ENCODE results near the gene SPEG.

The SPEG gene

DNA sequence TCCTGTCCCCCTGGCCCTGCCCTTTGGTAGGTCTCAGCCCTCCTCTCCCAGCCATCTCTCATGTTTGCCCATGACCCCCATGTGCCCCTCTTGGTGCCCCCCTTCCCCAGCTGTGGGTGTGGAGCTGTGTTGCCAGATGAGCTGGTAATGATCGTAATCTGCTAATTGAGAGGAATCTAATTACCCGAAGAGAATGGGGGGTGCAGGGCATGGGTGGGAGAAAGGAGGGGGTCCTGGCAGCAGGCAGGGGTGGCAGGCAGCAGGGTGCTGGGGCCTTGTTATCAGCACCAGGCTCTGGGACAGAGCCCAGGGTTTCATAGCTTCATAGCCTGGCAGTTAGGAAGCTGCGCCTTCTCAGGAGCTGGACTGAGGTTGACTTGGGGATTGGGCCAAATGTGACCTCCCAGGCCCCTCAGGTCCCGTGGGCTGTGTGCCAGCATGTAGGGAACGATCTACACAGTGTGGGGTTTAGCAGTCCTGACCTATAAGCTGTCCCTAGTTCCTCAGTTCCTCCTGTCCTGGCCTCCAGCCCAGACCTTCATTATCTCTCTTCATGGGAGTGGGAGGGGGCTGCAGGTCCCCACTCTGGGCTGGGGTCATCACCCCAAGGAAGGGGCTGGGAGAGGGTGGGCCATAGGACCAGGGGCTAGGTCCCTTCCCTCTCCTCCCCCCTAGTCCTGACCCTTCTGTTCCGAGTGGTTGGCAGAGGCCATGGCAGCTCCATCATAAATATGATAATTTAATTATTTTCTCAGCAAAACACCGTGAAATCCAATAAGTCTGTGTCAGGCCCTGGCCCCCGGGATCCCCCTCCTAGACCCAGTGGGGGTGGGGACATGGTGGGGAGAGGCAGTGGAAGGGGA, 73.2 kb downstream of the SPEG start:
- ATAC-seq = no peak
- Mint-ChIP-seq H3K4me3 (no peak overlapping the region), H3K27ac (no peak overlapping the region), H3K4me1 (peaks cover 27% of the 10 kb centered on the region), H3K9me3 (no peaks in the 10 kb centered on the region), H3K27me3 (peaks cover 49% of the 10 kb centered on the region)
- DNase-seq = no peak

DNA sequence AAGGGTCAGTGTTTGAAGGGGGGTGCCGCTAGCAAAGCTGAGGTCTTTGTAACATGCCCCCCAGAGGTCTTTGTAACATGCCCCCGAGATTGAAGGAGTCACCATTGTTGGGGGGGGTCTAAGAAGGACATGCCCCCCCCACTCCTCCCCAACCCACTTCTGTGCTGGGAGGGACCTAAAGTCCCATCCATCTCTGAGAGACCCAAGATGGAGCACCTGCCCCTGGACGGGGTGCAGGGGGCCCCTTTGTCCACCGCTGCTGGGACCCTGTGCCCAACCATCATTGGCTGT, 73.7 kb downstream of the SPEG start:
- no peak for ATAC-seq
- H3K9me3 Mint-ChIP-seq = no peaks in the 10 kb centered on the region
- peaks cover 54% of the 10 kb centered on the region for H3K27me3 Mint-ChIP-seq
- peaks cover 32% of the 10 kb centered on the region for H3K4me1 Mint-ChIP-seq
- DNase-seq = no peak
- H3K4me3 Mint-ChIP-seq = no peak overlapping the region
- H3K27ac Mint-ChIP-seq = no peak overlapping the region

- no peak for DNase-seq
- Mint-ChIP-seq H3K27ac (no peak overlapping the region), H3K4me3 (peak overlapping the region in 1 of 2 donors; percentile 3), H3K9me3 (no peaks in the 10 kb centered on the region), H3K4me1 (peaks cover 40% of the 10 kb centered on the region), H3K27me3 (peaks cover 62% of the 10 kb centered on the region)
- ATAC-seq = peak; percentile 32
Measured at GRCh38 chr2:219508971-219509779, 74.5 kb downstream of the SPEG start.

DNA sequence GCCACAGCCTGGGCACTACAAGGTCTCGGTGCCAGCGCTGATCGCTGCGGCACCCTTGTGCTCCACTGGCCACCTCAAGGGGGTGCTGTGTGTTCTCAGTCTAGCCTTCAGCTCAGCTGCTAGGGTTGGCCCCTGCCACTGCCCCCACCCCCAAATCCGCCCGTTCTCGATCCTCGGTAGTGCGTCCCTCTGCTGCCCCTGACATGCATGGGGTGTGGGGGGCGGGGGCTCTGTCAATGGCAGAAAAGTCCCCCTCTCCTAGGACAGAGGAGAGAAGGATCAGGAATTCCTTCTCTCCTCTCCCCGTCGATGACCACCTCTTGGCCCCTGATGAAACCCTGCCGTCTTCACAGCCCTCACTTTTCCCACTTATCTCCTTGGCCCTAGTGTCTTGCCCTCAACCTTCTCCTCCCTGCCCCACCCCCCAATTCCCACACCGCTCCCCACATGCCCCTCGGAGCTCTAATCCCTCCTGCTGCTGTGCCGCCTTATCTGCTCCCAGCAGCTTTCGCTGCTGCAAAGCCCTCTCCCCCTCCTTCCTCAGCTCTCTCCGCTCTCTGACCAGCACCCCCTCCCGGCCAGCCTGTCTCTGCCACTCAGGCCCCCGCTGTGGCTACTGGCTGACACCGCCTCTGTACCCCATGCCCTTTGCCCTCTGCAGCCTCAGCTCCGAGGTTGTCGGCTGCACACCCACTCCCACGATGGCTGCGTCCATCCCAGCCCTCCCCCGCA, 75.3 kb downstream of the SPEG start:
- peaks cover 70% of the 10 kb centered on the region for H3K27me3 Mint-ChIP-seq
- peak overlapping the region; percentile 3 to 4 for H3K4me3 Mint-ChIP-seq
- ATAC-seq = peak; percentile 75
- H3K27ac Mint-ChIP-seq = no peak overlapping the region
- H3K9me3 Mint-ChIP-seq = no peaks in the 10 kb centered on the region
- H3K4me1 Mint-ChIP-seq = peaks cover 45% of the 10 kb centered on the region
- peak; percentile 50 to 53 for DNase-seq

GRCh38 chr2:219510512-219511135, 76.0 kb downstream of the SPEG start:
- DNase-seq (no peak), ATAC-seq (no peak)
- no peak overlapping the region for H3K27ac Mint-ChIP-seq
- no peaks in the 10 kb centered on the region for H3K9me3 Mint-ChIP-seq
- H3K4me3 Mint-ChIP-seq = peak overlapping the region; percentile 2 to 3
- H3K4me1 Mint-ChIP-seq = peaks cover 45% of the 10 kb centered on the region
- H3K27me3 Mint-ChIP-seq = peaks cover 77% of the 10 kb centered on the region

- H3K4me1 Mint-ChIP-seq = peaks cover 45% of the 10 kb centered on the region
- H3K9me3 Mint-ChIP-seq = no peaks in the 10 kb centered on the region
- H3K27me3 Mint-ChIP-seq = peaks cover 88% of the 10 kb centered on the region
- DNase-seq = no peak
- no peak for ATAC-seq
- no peak overlapping the region for H3K4me3 Mint-ChIP-seq
- no peak overlapping the region for H3K27ac Mint-ChIP-seq
Measured at GRCh38 chr2:219511547-219512325, 77.1 kb downstream of the SPEG start.

DNA sequence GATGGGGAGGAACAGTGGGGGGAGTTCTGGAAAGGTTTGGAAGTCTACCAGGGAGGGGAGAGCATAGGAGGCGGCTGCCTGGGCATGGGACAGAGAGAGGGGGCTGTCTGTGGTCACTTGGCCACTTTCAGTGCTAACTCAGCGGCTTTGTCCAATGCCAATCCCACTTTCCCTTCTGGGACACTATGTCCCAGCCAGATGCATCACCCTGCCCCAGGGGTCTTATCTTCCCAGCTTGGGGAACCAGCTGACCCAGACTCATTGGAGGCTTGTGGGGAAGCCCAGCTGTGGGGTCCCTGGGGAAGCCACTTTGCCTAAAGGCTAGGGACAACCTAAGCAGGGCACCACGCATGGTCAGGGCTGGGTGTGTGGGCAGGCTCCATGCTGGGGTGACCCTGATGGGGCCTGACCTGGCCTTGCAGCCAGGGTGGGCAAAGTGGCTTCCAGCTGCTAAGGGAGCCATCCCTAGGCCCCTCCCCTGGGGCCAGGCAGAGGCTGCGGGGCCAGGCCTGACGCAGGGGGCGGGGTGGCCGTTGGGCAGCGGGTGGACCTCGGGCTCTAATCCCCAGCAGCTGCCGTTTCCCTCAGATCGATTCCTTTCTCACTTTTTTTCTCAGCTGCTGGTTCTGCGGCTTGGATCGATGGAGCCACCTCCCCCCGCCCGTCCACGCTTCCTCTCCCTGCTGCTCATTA, 78.0 kb downstream of the SPEG start:
- no peaks in the 10 kb centered on the region for H3K9me3 Mint-ChIP-seq
- no peak for ATAC-seq
- peaks cover 93% of the 10 kb centered on the region for H3K27me3 Mint-ChIP-seq
- H3K27ac Mint-ChIP-seq = no peak overlapping the region
- peaks cover 45% of the 10 kb centered on the region for H3K4me1 Mint-ChIP-seq
- H3K4me3 Mint-ChIP-seq = no peak overlapping the region
- DNase-seq = no peak

GRCh38 chr2:219513787-219514186, 79.1 kb downstream of the SPEG start:
- H3K4me3 Mint-ChIP-seq = peak overlapping the region in 1 of 2 donors; percentile 50
- H3K27ac Mint-ChIP-seq = peak overlapping the region in 1 of 2 donors; percentile 4
- peaks cover 45% of the 10 kb centered on the region for H3K4me1 Mint-ChIP-seq
- H3K9me3 Mint-ChIP-seq = no peaks in the 10 kb centered on the region
- no peak for DNase-seq
- peaks cover 98% of the 10 kb centered on the region for H3K27me3 Mint-ChIP-seq
- no peak for ATAC-seq

- Mint-ChIP-seq H3K9me3 (no peaks in the 10 kb centered on the region), H3K4me1 (peaks cover 45% of the 10 kb centered on the region), H3K4me3 (peak within 1 kb of the TSS in 1 of 2 donors; percentile 50), H3K27ac (peak within 1 kb of the TSS in 1 of 2 donors; percentile 4), H3K27me3 (peaks cover 100% of the 10 kb centered on the region)
- ATAC-seq = no peak
- no peak for DNase-seq
Measured at GRCh38 chr2:219514196-219514761, 79.6 kb downstream of the SPEG start, which contains the start of gene ASIC4. Gene ASIC4 (plus strand): TSS chr2:219514482. CDS start chr2:219514725, 243 bp downstream.

DNA sequence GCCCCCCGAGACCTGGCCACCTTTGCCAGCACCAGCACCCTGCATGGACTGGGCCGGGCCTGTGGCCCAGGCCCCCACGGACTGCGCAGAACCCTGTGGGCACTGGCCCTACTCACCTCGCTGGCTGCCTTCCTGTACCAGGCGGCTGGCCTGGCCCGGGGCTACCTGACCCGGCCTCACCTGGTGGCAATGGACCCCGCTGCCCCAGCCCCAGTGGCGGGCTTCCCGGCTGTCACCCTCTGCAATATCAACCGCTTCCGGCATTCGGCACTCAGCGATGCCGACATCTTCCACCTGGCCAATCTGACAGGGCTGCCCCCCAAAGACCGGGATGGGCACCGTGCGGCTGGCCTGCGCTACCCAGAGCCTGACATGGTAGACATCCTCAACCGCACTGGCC, 80.2 kb downstream of the SPEG start:
- Mint-ChIP-seq H3K27me3 (peaks cover 100% of the 10 kb centered on the region), H3K4me3 (no peak overlapping the region), H3K27ac (no peak overlapping the region), H3K9me3 (no peaks in the 10 kb centered on the region), H3K4me1 (peaks cover 39% of the 10 kb centered on the region)
- DNase-seq = no peak
- peak; percentile 10 for ATAC-seq

DNA sequence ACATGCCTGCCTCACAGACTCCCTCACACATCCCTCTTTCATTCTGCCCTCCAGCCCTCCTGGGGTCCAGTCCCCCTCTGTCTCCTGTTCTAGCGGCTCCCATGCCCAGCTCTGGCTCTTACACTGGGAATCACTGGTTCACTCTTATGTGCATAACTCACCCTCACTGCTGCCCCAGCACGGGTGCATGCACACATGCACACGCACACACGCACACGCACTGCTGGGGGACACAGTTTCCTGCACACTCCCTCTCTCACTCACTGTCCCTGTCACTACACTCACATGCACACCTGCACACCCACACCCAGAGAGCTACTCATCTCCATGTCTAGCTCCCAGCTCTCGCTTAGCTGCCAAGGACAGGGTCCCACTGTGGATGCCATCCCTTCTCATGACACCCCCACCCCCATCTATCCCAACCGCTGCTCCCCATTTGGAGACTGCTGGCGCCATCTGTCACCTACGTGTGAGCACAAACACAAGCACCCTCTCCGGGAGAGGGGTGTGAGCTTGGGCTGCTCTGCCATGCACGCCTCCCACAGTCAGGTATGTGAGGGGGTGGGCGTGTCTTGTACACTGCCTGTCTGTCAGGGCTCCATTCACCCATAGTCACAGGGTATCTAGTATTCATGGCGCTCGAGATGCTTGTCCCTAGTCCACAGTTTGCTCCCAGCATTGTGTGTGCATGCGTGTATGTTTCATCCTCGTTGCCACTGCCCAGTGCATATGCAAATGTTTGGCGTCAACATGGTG, 81.4 kb downstream of the SPEG start:
- Mint-ChIP-seq H3K4me3 (no peak overlapping the region), H3K9me3 (no peaks in the 10 kb centered on the region)

DNA sequence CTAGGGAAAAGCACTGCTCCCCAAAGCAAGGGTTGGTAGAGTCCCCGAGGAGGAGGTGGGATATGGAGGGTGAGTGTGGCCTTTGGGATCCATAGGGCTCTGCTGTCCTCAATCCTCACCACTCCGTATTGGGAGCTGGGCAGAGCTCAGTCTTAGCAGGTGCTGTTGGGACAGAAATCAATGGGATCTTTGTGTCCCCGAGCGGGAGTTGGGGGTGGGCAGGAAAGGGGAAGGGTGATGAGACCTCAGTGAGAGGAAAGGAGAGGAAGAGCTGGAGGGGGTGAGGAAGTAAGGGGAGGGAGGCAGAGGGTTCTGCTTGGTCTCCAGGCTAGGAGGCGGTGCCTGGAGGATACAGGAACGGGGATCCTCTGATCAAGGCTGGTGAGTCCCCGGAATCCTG, 82.2 kb downstream of the SPEG start:
- no peak for ATAC-seq
- Mint-ChIP-seq H3K9me3 (no peaks in the 10 kb centered on the region), H3K27ac (no peak overlapping the region), H3K27me3 (peaks cover 100% of the 10 kb centered on the region), H3K4me3 (no peak overlapping the region), H3K4me1 (peaks cover 32% of the 10 kb centered on the region)
- DNase-seq = no peak

More for the DNA sequence above, 81.4 kb downstream of the SPEG start:
- Mint-ChIP-seq H3K4me1 (peaks cover 27% of the 10 kb centered on the region), H3K27me3 (peaks cover 100% of the 10 kb centered on the region), H3K27ac (no peak overlapping the region)
- DNase-seq (no peak), ATAC-seq (no peak)

DNA sequence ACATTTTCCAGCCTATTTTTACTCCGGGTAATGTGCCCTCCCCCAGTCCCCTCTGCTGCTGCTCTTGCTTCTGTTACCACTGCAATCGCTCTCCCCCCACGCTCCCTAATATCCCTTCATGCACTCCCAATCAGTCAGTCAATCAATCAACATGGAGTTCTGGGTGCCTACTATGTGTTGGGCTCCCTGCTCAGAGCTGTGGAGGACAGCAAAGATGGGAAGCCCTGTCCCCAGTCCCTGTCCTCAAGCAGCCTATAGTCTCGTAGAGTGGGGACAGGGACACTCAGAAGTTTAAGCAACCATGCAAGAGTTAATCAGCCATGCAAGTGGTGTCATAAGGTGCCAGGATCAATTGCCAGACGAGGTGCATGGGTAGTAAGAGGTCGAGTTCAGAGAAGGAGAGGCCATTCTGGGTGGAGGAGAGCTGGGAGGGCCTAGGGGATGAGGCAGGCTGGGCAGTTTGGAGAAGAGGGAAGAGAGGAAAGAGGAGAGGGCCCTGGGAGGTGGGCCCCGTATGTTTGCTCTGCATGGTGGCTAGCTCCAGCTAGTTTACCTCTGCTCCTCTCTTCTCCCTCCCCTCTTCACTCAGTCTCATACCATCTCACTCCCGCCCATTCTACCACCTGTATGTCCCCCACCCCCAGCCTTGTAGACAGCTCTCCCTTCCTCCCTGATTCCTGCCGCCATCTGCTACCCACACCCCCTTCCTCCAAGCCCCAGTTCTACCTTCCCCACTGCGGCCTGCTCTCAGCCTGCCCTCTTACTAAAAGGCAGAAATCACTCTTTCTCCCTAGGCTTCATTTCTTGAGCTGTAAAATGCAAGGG, 83.5 kb downstream of the SPEG start:
- no peak for DNase-seq
- H3K4me1 Mint-ChIP-seq = peaks cover 27% of the 10 kb centered on the region
- no peaks in the 10 kb centered on the region for H3K9me3 Mint-ChIP-seq
- no peak overlapping the region for H3K4me3 Mint-ChIP-seq
- ATAC-seq = no peak
- H3K27me3 Mint-ChIP-seq = peaks cover 96% of the 10 kb centered on the region
- no peak overlapping the region for H3K27ac Mint-ChIP-seq

All from stimulated activated naive CD8-positive, alpha-beta T cell treated with anti-CD3 and anti-CD28 coated beads, Interleukin-15, amount 100 ng/mL, for 72 hours (primary cell).